ENCODE results near the gene MARCHF10.

The MARCHF10 gene

GRCh38 chr17:62666801-62667591 is 141.1 kb downstream of the MARCHF10 start:
- DNase-seq: no peak
- no peak for TF ChIP-seq GATA1 (IDR thresholded peaks at IDR 0.05; ENCODE audit: low read depth, low read length)

- TF ChIP-seq GATA1 (IDR thresholded peaks at IDR 0.05; ENCODE audit: low read depth, low read length) (no peak), POLR2A (IDR thresholded peaks at IDR 0.05; ENCODE audit: low read length) (no peak)
- no peak for DNase-seq
Observed at GRCh38 chr17:62666061-62666800, 141.9 kb downstream of the MARCHF10 start.

GRCh38 chr17:62665599-62665998 is 142.5 kb downstream of the MARCHF10 start:
- TF ChIP-seq POLR2A (IDR thresholded peaks at IDR 0.05; ENCODE audit: low read length) (no peak), GATA1 (IDR thresholded peaks at IDR 0.05; ENCODE audit: low read depth, low read length) (no peak)
- DNase-seq: no peak

DNA sequence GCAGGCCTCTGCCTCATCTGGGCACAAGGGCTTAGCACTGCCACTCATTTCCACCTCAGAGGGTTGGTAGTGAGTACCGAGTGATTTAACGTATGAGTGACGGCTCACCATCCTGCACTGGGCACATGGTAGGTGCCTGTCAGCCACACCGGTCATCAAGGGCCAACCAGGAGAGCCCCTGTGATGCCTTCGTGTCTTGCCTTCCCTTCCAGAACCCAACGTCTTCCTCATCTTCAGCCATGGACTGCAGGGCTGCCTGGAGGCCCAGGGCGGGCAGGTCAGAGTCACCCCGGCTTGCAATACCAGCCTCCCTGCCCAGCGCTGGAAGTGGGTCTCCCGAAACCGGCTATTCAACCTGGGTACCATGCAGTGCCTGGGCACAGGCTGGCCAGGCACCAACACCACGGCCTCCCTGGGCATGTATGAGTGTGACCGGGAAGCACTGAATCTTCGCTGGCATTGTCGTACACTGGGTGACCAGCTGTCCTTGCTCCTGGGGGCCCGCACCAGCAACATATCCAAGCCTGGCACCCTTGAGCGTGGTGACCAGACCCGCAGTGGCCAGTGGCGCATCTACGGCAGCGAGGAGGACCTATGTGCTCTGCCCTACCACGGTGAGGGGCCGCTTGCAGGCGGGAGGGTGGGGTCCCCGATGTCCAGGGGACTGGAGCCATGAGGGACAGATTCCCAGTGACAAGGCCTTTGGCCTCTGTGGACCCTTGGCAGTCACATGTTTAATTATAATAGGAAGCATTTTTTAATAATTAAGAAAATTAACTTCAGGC is 143.6 kb downstream of the MARCHF10 start:
- TF ChIP-seq GATA1 (IDR thresholded peaks at IDR 0.05; ENCODE audit: low read depth, low read length) (no peak), POLR2A (IDR thresholded peaks at IDR 0.05; ENCODE audit: low read length) (no peak)
- no peak for DNase-seq

DNA sequence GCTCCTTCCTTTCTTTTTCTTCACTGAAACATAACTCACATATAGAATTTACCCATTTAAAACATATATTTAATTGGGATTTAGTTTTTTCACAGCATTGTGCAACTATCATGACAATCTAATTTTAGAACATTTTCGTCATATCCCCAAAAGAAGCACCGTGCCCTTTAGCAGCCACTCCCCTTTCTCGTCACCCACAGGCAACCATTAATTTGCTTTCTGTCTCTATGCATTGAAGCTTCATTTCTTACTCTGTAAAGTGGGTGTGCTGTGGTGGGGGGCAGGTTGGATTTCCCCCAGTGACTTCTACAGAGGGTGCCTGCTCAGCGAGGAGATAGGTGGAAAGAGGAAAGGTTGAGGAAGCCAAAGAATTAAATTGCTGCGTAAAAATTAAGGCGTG is 144.8 kb downstream of the MARCHF10 start:
- no peak for DNase-seq
- TF ChIP-seq GATA1 (IDR thresholded peaks at IDR 0.05; ENCODE audit: low read depth, low read length) (no peak), POLR2A (IDR thresholded peaks at IDR 0.05; ENCODE audit: low read length) (no peak)

DNA sequence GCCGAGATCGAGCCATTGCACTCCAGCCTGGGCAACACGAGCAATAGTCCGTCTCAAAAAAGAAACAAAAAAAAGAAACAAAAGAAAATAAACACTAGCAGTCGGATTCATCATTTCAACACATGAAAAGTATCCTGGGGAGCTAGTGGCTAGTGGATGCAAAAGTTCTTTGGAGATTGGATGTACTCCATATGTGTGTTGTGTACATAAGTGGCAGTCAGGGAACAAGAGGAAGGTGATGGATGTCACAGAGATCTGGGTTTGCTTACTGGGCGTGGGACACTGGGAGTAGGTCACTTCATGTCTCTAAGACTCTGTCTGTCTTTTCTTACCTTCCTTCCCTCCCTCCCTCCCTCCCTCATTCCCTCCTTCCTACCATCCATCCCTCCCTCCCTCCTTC is 145.3 kb downstream of the MARCHF10 start:
- DNase-seq: no peak
- no peak for TF ChIP-seq GATA1 (IDR thresholded peaks at IDR 0.05; ENCODE audit: low read depth, low read length)

GRCh38 chr17:62661337-62661736 is 146.8 kb downstream of the MARCHF10 start:
- no peak for TF ChIP-seq POLR2A (IDR thresholded peaks at IDR 0.05; ENCODE audit: low read length)
- TF ChIP-seq GATA1 (IDR thresholded peaks at IDR 0.05; ENCODE audit: low read depth, low read length): no peak
- no peak for DNase-seq

- TF ChIP-seq POLR2A (IDR thresholded peaks at IDR 0.05; ENCODE audit: low read length): no peak
- no peak for TF ChIP-seq GATA1 (IDR thresholded peaks at IDR 0.05; ENCODE audit: low read depth, low read length)
Observed at GRCh38 chr17:62660629-62661118, 147.4 kb downstream of the MARCHF10 start.

GRCh38 chr17:62658136-62658920 is 149.8 kb downstream of the MARCHF10 start:
- DNase-seq: no peak
- TF ChIP-seq POLR2A (IDR thresholded peaks at IDR 0.05; ENCODE audit: low read length) (no peak), GATA1 (IDR thresholded peaks at IDR 0.05; ENCODE audit: low read depth, low read length) (no peak)

More at GRCh38 chr17:62660629-62661118, 147.4 kb downstream of the MARCHF10 start:
- DNase-seq: no peak

- no peak for DNase-seq
- TF ChIP-seq GATA1 (IDR thresholded peaks at IDR 0.05; ENCODE audit: low read depth, low read length) (no peak), POLR2A (IDR thresholded peaks at IDR 0.05; ENCODE audit: low read length) (no peak)
Observed at GRCh38 chr17:62657690-62658089, 150.4 kb downstream of the MARCHF10 start.

- TF ChIP-seq POLR2A (IDR thresholded peaks at IDR 0.05; ENCODE audit: low read length): no peak
- TF ChIP-seq GATA1 (IDR thresholded peaks at IDR 0.05; ENCODE audit: low read depth, low read length): no peak
- no peak for DNase-seq
Observed at GRCh38 chr17:62657145-62657665, 150.9 kb downstream of the MARCHF10 start.

- TF ChIP-seq GATA1 (IDR thresholded peaks at IDR 0.05; ENCODE audit: low read depth, low read length) (no peak), POLR2A (IDR thresholded peaks at IDR 0.05; ENCODE audit: low read length) (no peak)
Observed at GRCh38 chr17:62656446-62656845, 151.7 kb downstream of the MARCHF10 start.

GRCh38 chr17:62655656-62656055 is 152.5 kb downstream of the MARCHF10 start:
- TF ChIP-seq POLR2A (IDR thresholded peaks at IDR 0.05; ENCODE audit: low read length) (no peak), GATA1 (IDR thresholded peaks at IDR 0.05; ENCODE audit: low read depth, low read length) (no peak)
- no peak for DNase-seq

More at GRCh38 chr17:62656446-62656845, 151.7 kb downstream of the MARCHF10 start:
- DNase-seq: no peak
